ENCODE data around the gene PCDHB2. TPM values are rescaled to one million over a fixed set of nuclear protein-coding genes. Genes with fewer than 3 reads are reported as not detected.

Gene PCDHB2
- total RNA-seq = 1 to 10 TPM; 2.2 to 4.9 (median 2.8) TPM

GRCh38 chr5:141094481-141095262 is at the start of gene PCDHB2:
Gene PCDHB2, plus strand, starts transcription at chr5:141094615. Its CDS starts 176 bp downstream, at chr5:141094791.
- no peak for DNase-seq (ENCODE audit: low spot score)
- TF ChIP-seq CTCF (IDR thresholded peaks at IDR 0.05) = no peak
- no peak for ATAC-seq (ENCODE audit: low FRiP score)

- ATAC-seq (ENCODE audit: low FRiP score) (no peak), DNase-seq (ENCODE audit: low spot score) (no peak)
- no peak for TF ChIP-seq CTCF (IDR thresholded peaks at IDR 0.05)
Measured at GRCh38 chr5:141050622-141051520, 43.5 kb upstream of the PCDHB2 start, which contains the start of gene PCDHB1. Gene PCDHB1, plus strand, starts transcription at chr5:141051374. Its CDS starts 97 bp downstream, at chr5:141051471.

GRCh38 chr5:141051521-141051866 is 42.9 kb upstream of the PCDHB2 start:
- ATAC-seq (ENCODE audit: low FRiP score) = no peak
- TF ChIP-seq CTCF (IDR thresholded peaks at IDR 0.05) = no peak
- no peak for DNase-seq (ENCODE audit: low spot score)

GRCh38 chr5:141077826-141078225 is 16.6 kb upstream of the PCDHB2 start:
- TF ChIP-seq CTCF (IDR thresholded peaks at IDR 0.05) = no peak
- ATAC-seq (ENCODE audit: low FRiP score) (no peak), DNase-seq (ENCODE audit: low spot score) (no peak)

- no peak for TF ChIP-seq CTCF (IDR thresholded peaks at IDR 0.05)
- ATAC-seq (ENCODE audit: low FRiP score) = no peak
- no peak for DNase-seq (ENCODE audit: low spot score)
Measured at GRCh38 chr5:141082228-141082627, 12.2 kb upstream of the PCDHB2 start.

- ATAC-seq (ENCODE audit: low FRiP score) = peak; percentile 89
- no peak for DNase-seq (ENCODE audit: low spot score)
Measured at GRCh38 chr5:141084487-141084989, 9.9 kb upstream of the PCDHB2 start.

More at GRCh38 chr5:141084487-141084989, 9.9 kb upstream of the PCDHB2 start:
- TF ChIP-seq CTCF (IDR thresholded peaks at IDR 0.05) = no peak

Measured in omental fat pad (tissue), 4 donors.